Colonic mucosa (tissue), 4 donors: ENCODE results near the gene ZNF526. TPM values are rescaled to one million over a fixed set of nuclear protein-coding genes. Genes with fewer than 3 reads are reported as not detected.

Source experiments
- DNase-seq: peaks from one replicate; pipeline ENCODE4 v3.0.0-alpha.2; 2020
- H3K27ac ChIP-seq: fragments of 200-600 bp; one replicate; pipeline ENCODE4 v1.8.0; 2021
- H3K27me3 ChIP-seq: fragments of 200-600 bp; one replicate; pipeline ENCODE4 v1.8.0; 2021
- H3K36me3 ChIP-seq: fragments of 200-600 bp; one replicate; pipeline ENCODE4 v1.8.0; 2021
- H3K4me1 ChIP-seq: fragments of 200-600 bp; one replicate; pipeline ENCODE4 v1.8.0; 2021; ENCODE audit warnings: mild to moderate bottlenecking
- H3K4me3 ChIP-seq: fragments of 200-600 bp; one replicate; pipeline ENCODE4 v1.8.0; 2021
- H3K9ac ChIP-seq, 2 donors: one replicate each; pipeline ENCODE4 v1.7.0; 2013; ENCODE audit warnings: control low read depth in 2 of 2, low read depth in 2 of 2, low read length in 2 of 2
- H3K9me3 ChIP-seq: fragments of 200-600 bp; one replicate; pipeline ENCODE4 v1.8.0; 2021
- intact Hi-C: fragments of 100-400 bp; cut with DNase I; formaldehyde crosslinking; loops from one replicate; pipeline ENCODE4 v1.14.1; 2022
- total RNA-seq, 2 donors: library from RNA; stranded (reverse); fragmentation: NEBNext Ultra II Directional in 1 of 2; extraction: Animal tissue kit (Norgen Biotek cat#: 25700) in 1 of 2; gene quantifications; one replicate each; pipeline ENCODE4 v1.2.1, GENCODE V29; 2021
- TF ChIP-seq, protein P1 (sequence below): fragments of 200-600 bp; IDR thresholded peaks from one replicate; pipeline ENCODE4 v1.8.0; 2022; ENCODE audit warnings: antibody characterized with exemption, mild to moderate bottlenecking
- donor health status: healthy.
- donor health status: DM: no; HTN: no; CAD: no.
- donor health status: DM: no; HTN: no; CAD: no.

ZNF526 gene
- total RNA-seq, 2 donors from 2014 or later = 9.3 to 12.8 TPM

- H3K27me3 ChIP-seq = no peaks in the 10 kb centered on the region
- peak overlapping the region; percentile 65 to 99 for H3K9ac ChIP-seq
- TF ChIP-seq, protein P1, sequence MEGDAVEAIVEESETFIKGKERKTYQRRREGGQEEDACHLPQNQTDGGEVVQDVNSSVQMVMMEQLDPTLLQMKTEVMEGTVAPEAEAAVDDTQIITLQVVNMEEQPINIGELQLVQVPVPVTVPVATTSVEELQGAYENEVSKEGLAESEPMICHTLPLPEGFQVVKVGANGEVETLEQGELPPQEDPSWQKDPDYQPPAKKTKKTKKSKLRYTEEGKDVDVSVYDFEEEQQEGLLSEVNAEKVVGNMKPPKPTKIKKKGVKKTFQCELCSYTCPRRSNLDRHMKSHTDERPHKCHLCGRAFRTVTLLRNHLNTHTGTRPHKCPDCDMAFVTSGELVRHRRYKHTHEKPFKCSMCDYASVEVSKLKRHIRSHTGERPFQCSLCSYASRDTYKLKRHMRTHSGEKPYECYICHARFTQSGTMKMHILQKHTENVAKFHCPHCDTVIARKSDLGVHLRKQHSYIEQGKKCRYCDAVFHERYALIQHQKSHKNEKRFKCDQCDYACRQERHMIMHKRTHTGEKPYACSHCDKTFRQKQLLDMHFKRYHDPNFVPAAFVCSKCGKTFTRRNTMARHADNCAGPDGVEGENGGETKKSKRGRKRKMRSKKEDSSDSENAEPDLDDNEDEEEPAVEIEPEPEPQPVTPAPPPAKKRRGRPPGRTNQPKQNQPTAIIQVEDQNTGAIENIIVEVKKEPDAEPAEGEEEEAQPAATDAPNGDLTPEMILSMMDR = no peak
- H3K27ac ChIP-seq = peak overlapping the region; percentile 97
- no peaks in the 10 kb centered on the region for H3K36me3 ChIP-seq
- peak; percentile 60 for DNase-seq
- H3K9me3 ChIP-seq = no peaks in the 10 kb centered on the region
- H3K4me3 ChIP-seq = peak overlapping the region; percentile 86
- intact Hi-C loops = no loop called here
- peaks cover 20% of the 10 kb centered on the region for H3K4me1 ChIP-seq
Measured at GRCh38 chr19:42216653-42217519, 3.2 kb upstream of the ZNF526 start.

- TF ChIP-seq, protein P1 = no peak
Measured at GRCh38 chr19:42217520-42218437, 2.3 kb upstream of the ZNF526 start, which contains the start of gene DEDD2. Gene DEDD2, minus strand, starts transcription at chr19:42217677. Its CDS starts 670 bp downstream, at chr19:42217007.

DNA sequence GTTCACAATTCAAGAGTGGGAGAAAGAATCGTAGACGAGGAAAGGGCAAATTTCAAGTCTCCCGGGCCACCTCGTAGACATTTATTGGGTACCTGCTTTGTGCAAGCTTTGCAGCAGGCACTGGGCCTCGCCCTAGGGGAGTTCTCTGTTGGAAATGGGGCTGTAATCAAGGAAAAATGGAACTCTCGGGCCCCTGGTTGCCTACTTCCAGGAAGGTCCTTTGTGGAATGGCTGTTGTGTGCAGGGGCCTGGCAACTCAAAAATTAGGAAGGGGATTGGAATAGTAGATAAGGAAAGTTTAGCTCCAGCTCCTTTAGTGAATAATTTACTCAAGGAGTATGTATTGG lies 612 bp downstream of the ZNF526 start:
- peak overlapping the region; percentile 85 to 95 for H3K9ac ChIP-seq
- intact Hi-C loops = no loop called here
- no peaks in the 10 kb centered on the region for H3K27me3 ChIP-seq
- no peak for DNase-seq
- no peaks in the 10 kb centered on the region for H3K9me3 ChIP-seq
- peak overlapping the region; percentile 86 for H3K27ac ChIP-seq
- peak overlapping the region; percentile 65 for H3K4me3 ChIP-seq
- H3K36me3 ChIP-seq = peaks cover 4% of the 10 kb centered on the region
- H3K4me1 ChIP-seq = peaks cover 24% of the 10 kb centered on the region
- TF ChIP-seq, protein P1 = no peak

More at GRCh38 chr19:42217520-42218437, 2.3 kb upstream of the ZNF526 start, which contains the start of gene DEDD2:
- Histone ChIP-seq H3K4me1 (peaks cover 25% of the 10 kb centered on the region), H3K9me3 (no peaks in the 10 kb centered on the region), H3K36me3 (no peaks in the 10 kb centered on the region), H3K4me3 (peak within 1 kb of the TSS; percentile 86), H3K27ac (peak within 1 kb of the TSS; percentile 97), H3K27me3 (no peaks in the 10 kb centered on the region), H3K9ac (peak within 1 kb of the TSS; percentile 65 to 99)
- peak; percentile 99 for DNase-seq
- intact Hi-C loops = no loop called here

DNA sequence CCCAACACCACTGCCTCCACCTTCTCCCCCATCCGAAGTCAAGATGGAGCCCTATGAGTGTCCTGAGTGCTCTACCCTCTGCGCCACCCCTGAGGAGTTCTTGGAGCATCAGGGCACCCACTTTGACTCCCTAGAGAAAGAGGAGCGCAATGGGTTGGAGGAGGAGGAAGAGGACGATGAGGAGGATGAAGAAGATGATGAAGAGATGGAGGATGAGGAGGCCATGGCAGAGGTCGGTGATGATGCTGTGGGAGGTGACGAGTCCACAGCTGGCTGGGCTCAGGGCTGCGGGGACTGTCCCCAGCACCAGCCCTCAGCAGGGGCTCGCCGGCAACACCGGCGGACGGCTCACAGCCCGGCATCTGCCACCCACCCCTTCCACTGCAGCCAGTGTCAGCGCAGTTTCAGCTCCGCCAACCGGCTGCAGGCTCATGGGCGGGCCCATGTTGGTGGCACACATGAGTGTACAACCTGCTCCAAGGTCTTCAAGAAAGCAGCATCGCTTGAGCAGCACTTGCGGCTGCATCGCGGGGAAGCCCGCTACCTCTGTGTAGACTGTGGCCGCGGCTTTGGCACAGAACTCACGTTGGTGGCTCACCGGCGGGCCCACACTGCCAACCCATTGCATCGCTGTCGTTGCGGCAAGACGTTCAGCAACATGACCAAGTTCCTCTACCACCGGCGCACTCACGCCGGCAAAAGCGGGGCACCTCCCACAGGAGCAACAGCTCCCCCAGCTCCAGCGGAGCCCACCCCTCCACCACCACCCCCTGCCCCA lies 5.0 kb downstream of the ZNF526 start:
- Histone ChIP-seq H3K4me3 (no peak overlapping the region), H3K27me3 (no peaks in the 10 kb centered on the region), H3K4me1 (peaks cover 5% of the 10 kb centered on the region), H3K27ac (no peak overlapping the region), H3K36me3 (peaks cover 4% of the 10 kb centered on the region), H3K9ac (no peak overlapping the region), H3K9me3 (no peaks in the 10 kb centered on the region)
- intact Hi-C loops = no loop called here
- TF ChIP-seq, protein P1 = no peak
- DNase-seq = no peak
